Measurements from ENCODE around the gene HDAC4. TPM values are rescaled to one million over a fixed set of nuclear protein-coding genes. Genes with fewer than 3 reads are reported as not detected.

The HDAC4 gene
- polyA plus RNA-seq, 1 donor from 2014 or later, result 2.8 TPM

DNA sequence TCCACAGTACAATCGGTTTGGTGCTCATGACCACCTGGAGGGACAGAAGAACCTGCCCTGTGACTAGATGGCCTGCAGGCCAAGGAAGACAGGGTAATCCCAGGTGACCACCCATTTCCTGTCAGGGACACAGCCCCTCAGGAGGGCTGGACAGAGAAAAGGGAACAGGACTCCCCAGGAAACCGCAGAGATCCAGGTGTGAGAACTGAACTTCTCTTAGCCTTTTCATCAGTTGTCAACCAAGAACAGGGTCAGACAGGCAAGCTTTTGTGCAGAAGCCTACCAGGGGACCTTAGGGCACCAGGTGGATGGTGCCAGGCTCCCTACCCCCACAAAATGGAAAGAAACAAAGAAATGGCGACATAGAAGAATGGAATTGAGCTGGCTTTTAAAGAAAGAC is 132.3 kb downstream of the HDAC4 start:
- H3K27ac Mint-ChIP-seq, result peak overlapping the region in 1 of 3 donors; percentile 23
- H3K27me3 Mint-ChIP-seq, result peaks cover 70% of the 10 kb centered on the region
- H3K4me3 Mint-ChIP-seq, result peak overlapping the region in 3 of 4 donors; percentile 26 to 92 (median 84)
- H3K4me1 Mint-ChIP-seq, result peaks cover 38 to 46% (median 43%) of the 10 kb centered on the region in 3 donors
- no peaks in the 10 kb centered on the region for H3K9me3 Mint-ChIP-seq
- peaks cover 4% of the 10 kb centered on the region for H3K36me3 Mint-ChIP-seq

DNA sequence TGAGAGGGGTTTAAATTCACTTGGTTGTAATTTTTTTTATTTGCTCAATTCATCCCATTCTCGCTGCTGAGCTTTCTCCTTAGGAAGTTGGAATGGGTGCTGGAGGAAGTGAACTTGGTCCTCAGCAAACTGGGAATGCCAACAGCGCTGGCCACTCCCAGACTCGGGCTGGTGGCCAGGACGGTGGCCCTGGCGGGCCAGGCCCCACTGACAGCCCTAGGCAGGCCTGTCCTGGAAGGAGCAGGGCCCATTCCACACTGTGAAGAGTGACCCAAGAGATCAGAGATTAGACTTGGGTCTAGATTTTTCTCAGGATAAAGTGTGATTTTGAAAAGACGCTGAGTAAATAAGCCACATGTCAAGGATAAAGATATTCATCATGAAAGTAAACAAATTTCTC is 132.7 kb downstream of the HDAC4 start:
- H3K4me1 Mint-ChIP-seq, result peaks cover 35 to 46% (median 42%) of the 10 kb centered on the region in 3 donors
- peak overlapping the region in 1 of 3 donors; percentile 23 for H3K27ac Mint-ChIP-seq
- H3K9me3 Mint-ChIP-seq, result no peaks in the 10 kb centered on the region
- H3K36me3 Mint-ChIP-seq, result peaks cover 4% of the 10 kb centered on the region
- peak overlapping the region in 3 of 4 donors; percentile 26 to 92 (median 84) for H3K4me3 Mint-ChIP-seq
- peaks cover 69% of the 10 kb centered on the region for H3K27me3 Mint-ChIP-seq

DNA sequence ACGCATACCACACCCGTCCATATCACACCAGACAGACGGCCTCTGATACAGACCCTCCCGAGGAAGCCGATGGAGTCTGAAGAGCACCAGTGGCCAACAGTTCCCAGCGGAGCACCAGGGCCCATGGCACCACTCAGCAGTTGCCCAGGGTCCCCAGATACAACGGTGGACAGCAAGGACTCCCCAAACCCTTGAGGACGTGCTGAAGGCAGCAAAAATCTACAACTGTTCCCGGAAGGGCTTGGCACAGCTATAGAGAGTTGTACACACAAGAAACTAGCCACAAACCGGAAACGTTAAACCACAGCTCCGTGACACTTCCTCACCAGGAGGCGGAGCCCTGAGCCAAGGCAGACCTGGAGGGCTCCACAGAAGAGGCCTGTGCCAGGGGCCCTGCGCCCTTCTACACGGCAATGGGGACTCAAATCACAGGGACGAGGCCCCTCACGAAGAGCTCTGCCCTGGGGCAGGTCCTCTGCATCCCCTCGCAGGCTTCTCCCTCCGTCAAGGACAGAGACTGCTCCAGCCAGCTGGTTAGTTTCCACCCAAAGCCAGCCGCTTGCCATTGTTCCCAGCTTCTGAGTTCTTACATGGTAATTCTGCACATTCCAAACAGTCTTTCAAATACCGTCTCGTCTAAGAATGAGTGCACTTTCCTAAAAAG is 133.4 kb downstream of the HDAC4 start:
- Mint-ChIP-seq H3K4me1 (peaks cover 35 to 44% (median 42%) of the 10 kb centered on the region in 3 donors), H3K27ac (peak overlapping the region; percentile 23 to 92 (median 89)), H3K4me3 (peak overlapping the region; percentile 26 to 93 (median 85)), H3K27me3 (peaks cover 66% of the 10 kb centered on the region), H3K36me3 (peaks cover 4% of the 10 kb centered on the region), H3K9me3 (no peaks in the 10 kb centered on the region)

DNA sequence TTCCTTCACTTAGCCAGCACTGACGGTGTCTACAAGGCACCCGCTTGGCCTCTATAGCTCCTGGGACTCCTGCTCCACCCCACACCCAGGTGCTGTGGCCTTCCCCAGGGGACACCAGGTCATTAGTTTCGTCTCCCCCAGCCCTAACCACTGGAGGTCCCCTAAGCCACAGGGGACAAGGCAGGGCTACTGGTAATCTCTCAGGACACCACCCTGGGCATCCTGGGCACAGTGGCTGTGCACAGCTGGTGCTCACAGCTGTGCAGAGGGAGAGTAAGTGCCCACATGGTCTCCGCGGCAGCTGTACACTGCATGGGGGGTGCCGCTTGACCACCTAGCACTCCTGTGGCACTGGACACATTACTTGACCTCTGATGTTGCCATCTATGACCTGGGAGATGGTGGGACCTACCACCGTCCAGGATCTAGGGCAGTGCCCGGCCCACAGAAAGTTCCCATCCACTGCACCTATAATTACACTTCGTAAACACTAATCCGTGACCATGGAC is 134.0 kb downstream of the HDAC4 start:
- peak overlapping the region; percentile 26 to 93 (median 85) for H3K4me3 Mint-ChIP-seq
- H3K27me3 Mint-ChIP-seq, result peaks cover 64% of the 10 kb centered on the region
- no peaks in the 10 kb centered on the region for H3K9me3 Mint-ChIP-seq
- H3K36me3 Mint-ChIP-seq, result peaks cover 4% of the 10 kb centered on the region
- peak overlapping the region; percentile 23 to 92 (median 89) for H3K27ac Mint-ChIP-seq
- peaks cover 35 to 46% (median 44%) of the 10 kb centered on the region in 3 donors for H3K4me1 Mint-ChIP-seq

DNA sequence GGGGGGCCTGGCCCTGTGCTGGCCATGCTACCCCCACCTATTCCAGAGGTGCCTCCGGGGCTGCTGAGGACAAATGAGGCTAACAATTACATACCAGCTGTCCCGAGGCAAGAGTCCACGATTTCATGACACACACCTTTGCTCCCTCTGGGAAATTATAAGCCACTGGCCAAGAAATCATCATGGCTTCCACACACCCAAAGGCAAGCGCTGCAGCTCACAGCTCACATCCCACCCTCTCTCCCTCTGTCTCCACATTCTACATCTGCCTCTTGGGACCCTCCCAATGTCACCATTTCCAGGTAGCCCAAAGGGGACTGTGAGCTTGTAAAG is 134.4 kb downstream of the HDAC4 start:
- Mint-ChIP-seq H3K9me3 (no peaks in the 10 kb centered on the region), H3K36me3 (peaks cover 4% of the 10 kb centered on the region), H3K4me1 (peaks cover 35 to 46% (median 44%) of the 10 kb centered on the region in 3 donors), H3K27ac (peak overlapping the region in 1 of 3 donors; percentile 47), H3K27me3 (peaks cover 61% of the 10 kb centered on the region), H3K4me3 (peak overlapping the region in 3 of 4 donors; percentile 41 to 92 (median 55))

DNA sequence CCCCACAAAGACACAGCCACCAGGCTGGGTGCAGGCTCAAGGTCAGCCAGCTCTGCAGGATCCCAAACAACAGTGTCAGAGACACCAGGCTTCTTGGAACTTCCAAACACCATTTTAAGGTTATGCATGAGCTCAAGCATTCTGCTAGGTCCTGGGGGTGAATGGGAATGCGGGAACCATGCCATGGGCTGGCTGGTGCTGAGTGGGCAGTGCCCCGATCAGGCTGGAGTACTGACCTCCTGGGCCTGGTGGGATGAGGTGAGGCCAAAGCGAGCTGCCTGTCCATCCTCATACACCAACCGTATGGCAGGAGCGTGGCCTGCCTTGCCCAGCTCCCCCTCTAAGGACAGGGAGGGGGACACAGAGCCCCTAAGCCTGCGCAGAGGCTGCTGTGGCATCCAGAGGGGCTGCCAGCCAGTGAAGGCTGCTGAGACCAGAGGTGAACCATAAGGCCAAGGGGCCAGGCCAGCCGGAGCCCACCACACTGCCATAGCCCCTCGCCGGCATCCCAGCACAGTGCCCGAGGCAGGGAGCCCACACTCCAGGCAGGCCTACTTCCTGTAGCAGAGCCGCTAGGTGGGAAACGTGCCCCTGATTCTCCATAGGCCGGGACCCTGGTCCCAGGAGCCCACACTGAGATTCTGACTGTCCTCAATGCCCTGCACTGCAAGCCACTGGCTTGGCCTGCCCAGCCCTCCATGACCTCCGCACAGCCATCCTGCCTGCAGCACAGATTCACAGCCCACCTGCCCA is 135.0 kb downstream of the HDAC4 start:
- Mint-ChIP-seq H3K4me1 (peaks cover 35 to 46% (median 46%) of the 10 kb centered on the region in 3 donors), H3K27ac (peak overlapping the region in 1 of 3 donors; percentile 83), H3K9me3 (no peaks in the 10 kb centered on the region), H3K27me3 (peaks cover 61% of the 10 kb centered on the region), H3K4me3 (peak overlapping the region; percentile 6 to 92 (median 64)), H3K36me3 (peaks cover 4% of the 10 kb centered on the region)

DNA sequence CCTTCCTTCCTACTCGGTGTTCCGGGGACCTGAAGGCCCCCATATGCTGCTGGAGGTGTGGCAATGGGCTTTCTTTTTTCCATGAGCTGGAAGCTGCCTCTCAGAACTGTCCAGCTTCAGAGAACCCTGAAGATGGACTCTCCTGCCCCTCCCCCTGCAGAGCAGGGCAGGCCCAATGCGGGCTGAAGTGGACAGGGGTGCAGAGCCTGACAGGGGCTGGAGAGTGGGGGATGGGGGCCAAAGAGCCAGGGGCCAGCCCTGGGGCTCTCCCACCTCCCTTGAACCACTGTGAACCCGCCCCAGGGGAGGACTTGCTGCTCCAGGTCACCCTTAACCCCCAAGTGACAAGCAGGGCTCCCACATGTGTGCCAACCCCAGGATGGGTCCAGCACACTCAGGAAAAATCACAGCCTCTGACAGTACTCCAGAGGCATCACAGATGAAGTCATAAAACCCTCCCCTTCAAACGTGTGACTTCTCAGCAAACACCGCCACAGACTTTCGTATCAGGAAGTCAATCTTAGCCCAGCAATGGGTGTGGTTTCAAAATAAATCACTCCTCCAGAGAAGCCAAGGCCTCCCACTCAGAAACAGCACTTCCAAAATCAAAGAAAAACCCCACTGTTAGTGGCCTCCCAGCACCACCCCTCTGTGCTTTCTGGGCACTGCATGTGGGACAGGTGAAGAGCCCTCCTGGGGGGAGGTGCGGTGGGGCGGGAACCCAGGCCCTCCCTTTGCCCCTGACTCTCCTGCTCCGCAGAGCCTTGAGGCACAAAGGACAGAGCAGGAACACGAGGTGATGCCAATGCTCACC is 135.8 kb downstream of the HDAC4 start:
- Mint-ChIP-seq H3K27me3 (peaks cover 55% of the 10 kb centered on the region), H3K27ac (peak overlapping the region in 2 of 3 donors; percentile 83 to 95), H3K4me1 (peaks cover 37 to 52% (median 49%) of the 10 kb centered on the region in 3 donors), H3K9me3 (peaks cover 0 to 2% (median 0%) of the 10 kb centered on the region in 3 donors), H3K4me3 (peak overlapping the region; percentile 6 to 88 (median 61)), H3K36me3 (no peaks in the 10 kb centered on the region)

DNA sequence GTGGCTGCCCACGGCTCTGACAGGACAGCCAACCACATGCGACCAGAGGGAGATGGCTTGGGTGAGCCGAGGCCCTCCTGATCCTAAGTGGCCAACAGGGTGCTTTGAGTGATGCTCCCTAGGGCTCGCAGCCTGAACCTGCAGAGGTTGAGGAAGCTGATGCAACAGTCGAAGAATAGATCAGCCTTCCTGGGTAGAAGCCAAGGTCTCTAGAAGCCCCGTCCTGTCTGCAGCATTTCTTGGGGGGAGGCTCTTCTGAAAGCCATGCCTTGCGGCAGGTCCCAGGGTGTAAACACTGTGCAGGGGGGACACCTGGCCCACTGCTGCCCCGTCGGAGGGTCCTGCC is 136.4 kb downstream of the HDAC4 start:
- Mint-ChIP-seq H3K36me3 (no peaks in the 10 kb centered on the region), H3K4me1 (peaks cover 40 to 53% (median 51%) of the 10 kb centered on the region in 3 donors), H3K27me3 (peaks cover 49% of the 10 kb centered on the region), H3K9me3 (peaks cover 0 to 2% (median 0%) of the 10 kb centered on the region in 3 donors), H3K4me3 (peak overlapping the region in 1 of 4 donors; percentile 70), H3K27ac (peak overlapping the region in 1 of 3 donors; percentile 36)

DNA sequence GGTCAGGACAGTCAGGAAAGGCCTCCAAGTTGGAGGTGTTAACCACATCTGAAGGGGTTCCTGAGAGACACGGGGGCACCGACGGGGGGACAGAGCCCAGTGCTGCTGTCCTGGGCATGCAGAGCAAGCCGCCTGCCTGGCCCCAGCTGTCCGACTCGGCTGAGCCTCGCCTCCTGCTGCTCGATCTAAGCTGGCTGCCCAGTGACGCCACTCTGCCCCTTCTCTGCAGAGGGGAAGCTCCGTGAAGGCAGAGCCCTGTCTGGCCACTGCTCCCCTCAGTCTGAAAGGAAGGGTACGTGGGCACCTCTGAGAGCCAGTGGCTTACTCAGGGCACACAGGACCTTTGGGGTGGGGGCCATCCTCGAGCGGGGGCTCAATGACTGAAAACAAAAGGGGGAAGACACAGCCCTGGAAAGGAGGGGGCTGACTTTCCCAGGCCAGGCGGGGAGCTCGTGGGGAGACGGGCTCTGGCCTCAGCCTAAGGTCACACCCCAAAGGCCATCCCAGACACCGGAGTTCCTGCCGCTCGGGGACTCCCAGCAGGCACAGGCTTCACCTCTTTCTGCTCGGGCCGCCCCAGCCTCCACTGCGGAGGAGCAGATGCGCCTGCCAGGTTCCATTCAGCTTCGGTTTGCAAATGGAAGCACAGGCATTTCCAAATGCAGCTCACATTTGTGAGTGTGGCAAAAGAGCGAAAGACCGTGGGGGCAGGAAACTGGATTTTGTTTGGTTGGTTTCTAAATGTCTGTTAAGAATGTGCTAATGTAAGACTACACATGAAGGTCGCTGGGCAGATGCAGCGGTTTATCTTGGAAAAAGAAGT is 136.9 kb downstream of the HDAC4 start:
- Mint-ChIP-seq H3K27ac (peak overlapping the region in 1 of 3 donors; percentile 36), H3K4me1 (peaks cover 43 to 51% (median 51%) of the 10 kb centered on the region in 3 donors), H3K36me3 (no peaks in the 10 kb centered on the region), H3K27me3 (peaks cover 44% of the 10 kb centered on the region), H3K9me3 (peaks cover 0 to 2% (median 0%) of the 10 kb centered on the region in 3 donors), H3K4me3 (peak overlapping the region in 1 of 4 donors; percentile 70)

DNA sequence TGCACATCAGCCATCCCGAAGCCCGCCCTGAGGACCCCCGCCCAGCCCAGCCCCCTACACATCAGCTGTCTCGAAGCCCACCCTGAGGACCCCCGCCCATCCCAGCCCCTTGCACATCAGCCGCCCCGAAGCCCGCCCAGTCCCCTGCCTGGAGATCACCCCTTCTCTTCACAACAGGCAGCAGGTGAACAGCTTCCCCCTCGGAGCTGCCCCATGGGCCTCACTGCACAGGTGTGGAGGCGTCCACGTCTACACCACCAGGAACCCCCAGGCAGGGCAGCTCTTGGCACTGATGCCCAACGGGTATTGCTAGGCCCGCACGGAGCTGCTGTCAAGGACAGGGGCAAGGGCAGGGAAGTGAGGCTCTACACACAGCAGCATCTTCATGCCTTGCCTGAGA is 137.6 kb downstream of the HDAC4 start:
- Mint-ChIP-seq H3K4me3 (peak overlapping the region in 1 of 4 donors; percentile 54), H3K36me3 (no peaks in the 10 kb centered on the region), H3K9me3 (peaks cover 0 to 7% (median 6%) of the 10 kb centered on the region in 3 donors), H3K27me3 (peaks cover 40% of the 10 kb centered on the region), H3K4me1 (peaks cover 39 to 50% (median 50%) of the 10 kb centered on the region in 3 donors), H3K27ac (no peak overlapping the region)

DNA sequence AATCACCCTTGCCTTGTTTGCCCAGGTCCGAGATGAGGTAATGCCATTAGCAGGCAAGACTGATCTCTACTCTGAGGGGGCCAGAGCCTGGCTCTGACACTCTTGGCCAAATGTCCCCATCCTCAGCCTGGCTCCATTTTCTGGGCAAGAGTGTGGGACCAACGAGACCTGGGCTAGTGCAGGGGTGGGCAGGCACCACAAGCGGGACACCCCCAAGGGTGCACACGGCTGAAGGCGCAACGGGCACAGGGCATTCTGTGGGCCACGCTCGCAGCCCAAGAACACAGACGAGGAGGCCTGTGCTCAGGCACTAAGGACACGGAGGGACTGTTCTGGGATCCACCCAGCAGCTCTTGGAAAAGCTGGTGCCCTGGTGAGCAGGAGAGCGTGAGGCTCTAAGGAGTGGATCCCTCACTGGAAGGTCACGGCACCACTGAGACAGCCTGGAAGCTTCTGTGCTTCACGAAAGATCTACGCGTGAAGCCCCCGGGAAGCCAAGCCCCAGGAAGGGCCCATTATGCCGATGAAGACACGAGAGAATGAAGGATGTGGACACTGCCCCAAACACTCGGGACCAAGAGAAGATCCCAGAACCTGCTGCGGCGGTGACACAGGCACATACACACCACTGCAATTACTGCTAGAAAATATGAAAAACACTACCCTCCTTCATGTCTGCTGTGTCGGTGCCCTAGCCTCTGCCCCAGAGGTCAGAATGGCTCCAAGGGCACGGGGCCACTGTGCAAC is 138.2 kb downstream of the HDAC4 start:
- H3K27me3 Mint-ChIP-seq, result peaks cover 40% of the 10 kb centered on the region
- H3K4me3 Mint-ChIP-seq, result no peak overlapping the region
- H3K9me3 Mint-ChIP-seq, result peaks cover under 1 to 12% (median 11%) of the 10 kb centered on the region in 3 donors
- no peak overlapping the region for H3K27ac Mint-ChIP-seq
- peaks cover 36 to 48% (median 44%) of the 10 kb centered on the region in 3 donors for H3K4me1 Mint-ChIP-seq
- no peaks in the 10 kb centered on the region for H3K36me3 Mint-ChIP-seq

DNA sequence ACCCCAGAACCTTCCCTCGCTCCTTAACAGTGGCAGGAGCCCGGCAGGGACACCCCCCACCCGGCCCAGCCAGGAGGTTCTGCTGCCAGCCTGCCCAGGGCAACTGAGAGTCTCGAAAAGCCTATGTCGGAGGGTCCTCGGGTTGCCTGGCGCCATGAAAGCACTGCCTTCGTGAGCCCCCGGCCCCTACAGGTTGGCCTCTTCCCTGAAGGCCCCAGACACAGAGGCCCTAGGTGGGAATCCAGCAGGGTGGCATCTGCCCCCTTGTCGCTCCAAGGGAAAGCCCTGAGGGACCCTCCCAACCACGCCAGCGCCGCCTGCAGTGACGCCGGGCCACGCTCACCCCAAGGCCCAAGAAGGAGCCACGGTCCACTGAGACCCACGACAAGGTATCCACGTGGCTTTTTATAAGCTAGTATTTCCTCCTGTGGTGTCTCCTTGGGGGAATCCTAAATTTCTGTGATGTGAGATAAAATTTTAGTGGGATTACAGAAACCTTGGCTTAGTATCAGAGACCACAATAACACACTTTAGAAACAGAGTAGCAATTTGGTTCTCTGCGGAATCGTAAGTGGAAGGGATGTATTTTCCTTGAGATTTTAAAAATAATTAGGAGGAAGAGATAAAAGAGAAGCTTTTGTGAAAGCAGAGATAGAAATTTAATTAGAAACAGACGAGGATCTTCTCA is 138.9 kb downstream of the HDAC4 start:
- peaks cover 2 to 17% (median 16%) of the 10 kb centered on the region in 3 donors for H3K9me3 Mint-ChIP-seq
- H3K27me3 Mint-ChIP-seq, result peaks cover 36% of the 10 kb centered on the region
- peaks cover 29 to 48% (median 37%) of the 10 kb centered on the region in 3 donors for H3K4me1 Mint-ChIP-seq
- no peak overlapping the region for H3K27ac Mint-ChIP-seq
- no peak overlapping the region for H3K4me3 Mint-ChIP-seq
- no peaks in the 10 kb centered on the region for H3K36me3 Mint-ChIP-seq

DNA sequence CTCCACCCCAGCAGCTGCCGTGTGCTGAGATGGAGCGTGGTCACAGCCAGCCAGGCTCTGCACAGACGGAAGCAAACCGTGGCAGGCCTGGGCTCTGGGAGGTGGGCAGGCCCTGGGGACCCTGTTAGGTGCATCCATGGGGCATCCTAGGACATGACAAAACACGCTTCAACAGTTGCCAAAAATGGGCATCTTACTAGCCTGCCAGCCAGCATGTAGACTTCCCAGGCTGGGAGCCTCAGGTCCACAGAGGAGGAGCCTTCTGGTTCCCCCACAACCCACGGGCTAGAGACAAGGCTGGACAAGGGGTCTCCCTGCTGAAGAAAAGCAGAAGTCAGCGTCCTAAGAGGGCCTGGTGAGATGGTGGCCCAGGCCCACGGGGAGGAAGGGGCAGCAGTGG is 139.5 kb downstream of the HDAC4 start:
- Mint-ChIP-seq H3K27ac (no peak overlapping the region), H3K9me3 (peaks cover 2 to 17% (median 16%) of the 10 kb centered on the region in 3 donors), H3K4me3 (no peak overlapping the region), H3K36me3 (no peaks in the 10 kb centered on the region), H3K4me1 (peaks cover 24 to 43% (median 32%) of the 10 kb centered on the region in 3 donors), H3K27me3 (peaks cover 35% of the 10 kb centered on the region)
